Brain microvascular endothelial cell (primary cell): Measurements from ENCODE around the gene TBC1D24.
A peak's percentile ranks its signal among the peaks of the same experiment; 100 is the strongest.

Source experiments
- DNase-seq: peaks from one replicate; pipeline ENCODE4 v3.0.0-alpha.2; 2020
- H3K27ac ChIP-seq: fragments of 250-450 bp; sonication (Bioruptor Pico); 2 replicates; pipeline ENCODE4 v1.5.1; 2020; ENCODE audit warnings: mild to moderate bottlenecking, moderate library complexity
- H3K27me3 ChIP-seq: fragments of 250-450 bp; sonication (Bioruptor Pico); replicated peaks from 2 replicates; pipeline ENCODE4 v1.5.1; 2020; ENCODE audit warnings: mild to moderate bottlenecking
- H3K36me3 ChIP-seq: fragments of 250-450 bp; sonication (Bioruptor Pico); replicated peaks from 2 replicates; pipeline ENCODE4 v1.5.1; 2020; ENCODE audit warnings: mild to moderate bottlenecking
- H3K4me3 ChIP-seq: 2 replicates; pipeline ENCODE4 v1.5.1; 2011; ENCODE audit warnings: low read depth, mild to moderate bottlenecking, control low read depth, low read length, moderate library complexity
- in situ Hi-C: cut with HindIII; loops from 2 replicates; pipeline ENCODE4 v1.10.0; 2017; ENCODE audit warnings: low sequenced_read_pairs, low pct_ligation_motif_present
- TF ChIP-seq, protein P1 (sequence below): IDR thresholded peaks from 2 replicates; pipeline ENCODE4 v1.5.1; 2011; ENCODE audit warnings: low read depth, mild to moderate bottlenecking, moderate library complexity, low read length, control low read depth, inconsistent platforms; ENCODE audit errors: missing control alignments

Gene TBC1D24

DNA sequence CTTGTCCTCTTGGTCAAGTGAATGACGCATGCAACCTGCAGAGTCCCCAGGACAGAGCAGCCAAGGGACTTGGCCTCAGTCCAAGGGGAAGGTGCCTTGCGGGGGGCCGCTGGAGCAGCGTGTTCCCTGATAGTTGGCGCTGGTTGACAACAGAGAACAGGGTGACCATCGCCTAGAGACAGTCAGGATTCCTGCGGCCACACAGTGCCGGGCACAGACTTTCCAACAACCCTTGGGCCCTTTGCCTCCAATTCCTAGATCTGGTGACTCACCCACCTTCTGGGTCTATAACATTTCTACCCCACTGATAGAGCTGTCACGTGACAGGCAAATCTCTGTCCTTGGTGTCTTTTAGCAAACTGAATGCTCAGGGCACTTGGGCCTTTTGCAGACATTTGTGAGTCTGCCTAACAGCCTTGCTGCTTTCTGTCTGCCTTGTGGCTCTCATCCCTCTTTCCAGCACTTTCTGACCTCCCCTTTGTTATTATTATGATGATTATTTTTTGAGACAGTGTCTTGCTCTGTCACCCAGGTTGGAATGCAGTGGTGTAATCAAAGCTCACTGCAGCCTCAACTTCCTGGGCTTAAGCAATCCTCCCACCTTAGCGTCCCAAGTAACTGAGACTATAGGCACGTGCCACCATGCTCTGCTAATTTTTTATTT, 26.9 kb upstream of the TBC1D24 start:
- in situ Hi-C loops, result no loop called here
- H3K4me3 ChIP-seq, result no peak overlapping the region
- no peaks in the 10 kb centered on the region for H3K27me3 ChIP-seq
- peak; percentile 14 for DNase-seq
- no peak overlapping the region for H3K27ac ChIP-seq
- TF ChIP-seq, protein P1, sequence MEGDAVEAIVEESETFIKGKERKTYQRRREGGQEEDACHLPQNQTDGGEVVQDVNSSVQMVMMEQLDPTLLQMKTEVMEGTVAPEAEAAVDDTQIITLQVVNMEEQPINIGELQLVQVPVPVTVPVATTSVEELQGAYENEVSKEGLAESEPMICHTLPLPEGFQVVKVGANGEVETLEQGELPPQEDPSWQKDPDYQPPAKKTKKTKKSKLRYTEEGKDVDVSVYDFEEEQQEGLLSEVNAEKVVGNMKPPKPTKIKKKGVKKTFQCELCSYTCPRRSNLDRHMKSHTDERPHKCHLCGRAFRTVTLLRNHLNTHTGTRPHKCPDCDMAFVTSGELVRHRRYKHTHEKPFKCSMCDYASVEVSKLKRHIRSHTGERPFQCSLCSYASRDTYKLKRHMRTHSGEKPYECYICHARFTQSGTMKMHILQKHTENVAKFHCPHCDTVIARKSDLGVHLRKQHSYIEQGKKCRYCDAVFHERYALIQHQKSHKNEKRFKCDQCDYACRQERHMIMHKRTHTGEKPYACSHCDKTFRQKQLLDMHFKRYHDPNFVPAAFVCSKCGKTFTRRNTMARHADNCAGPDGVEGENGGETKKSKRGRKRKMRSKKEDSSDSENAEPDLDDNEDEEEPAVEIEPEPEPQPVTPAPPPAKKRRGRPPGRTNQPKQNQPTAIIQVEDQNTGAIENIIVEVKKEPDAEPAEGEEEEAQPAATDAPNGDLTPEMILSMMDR, result no peak
- H3K36me3 ChIP-seq, result peaks cover 26% of the 10 kb centered on the region

DNA sequence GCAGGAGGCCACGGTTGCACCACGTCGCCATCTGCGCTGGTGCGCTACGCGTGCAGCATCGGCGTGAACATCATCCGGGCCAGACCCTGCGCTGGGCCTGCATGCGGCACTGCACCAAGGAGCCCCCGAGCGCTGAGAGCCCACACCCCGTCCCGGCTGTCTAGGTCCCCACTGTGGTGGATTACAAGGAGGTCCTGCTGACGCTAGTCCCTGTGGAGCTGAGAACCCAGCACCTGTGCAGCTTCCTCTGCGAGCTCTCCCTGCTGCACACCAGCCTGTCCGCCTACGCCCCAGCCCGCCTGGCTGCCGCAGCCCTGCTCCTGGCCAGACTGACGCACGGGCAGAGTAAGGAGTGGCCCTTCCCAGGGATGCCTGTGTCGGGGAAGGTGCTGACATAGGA, 25.8 kb upstream of the TBC1D24 start:
- TF ChIP-seq, protein P1, result no peak
- Histone ChIP-seq H3K36me3 (peaks cover 27% of the 10 kb centered on the region), H3K27me3 (no peaks in the 10 kb centered on the region), H3K4me3 (no peak overlapping the region), H3K27ac (no peak overlapping the region)
- in situ Hi-C loops, result no loop called here
- DNase-seq, result no peak

DNA sequence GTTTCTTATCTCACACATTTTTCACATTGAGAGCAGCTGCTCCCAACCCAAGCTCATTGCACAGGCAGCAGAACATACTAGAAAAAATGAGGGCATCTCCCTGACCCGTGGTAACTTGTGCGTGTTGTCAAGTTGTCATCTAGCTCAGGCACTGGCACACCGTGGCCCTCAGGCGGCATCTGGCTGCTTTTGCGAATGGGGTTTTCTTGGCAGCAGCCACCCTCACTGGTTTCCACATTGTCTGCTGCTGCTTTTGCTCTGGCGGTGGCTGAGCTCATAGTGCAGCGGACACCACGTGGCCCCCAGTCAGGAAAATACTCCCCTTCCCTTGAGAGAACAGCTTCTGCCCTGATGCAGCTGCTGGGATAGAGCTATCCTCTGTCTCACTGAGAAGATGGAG, 24.4 kb upstream of the TBC1D24 start:
- no peak overlapping the region for H3K4me3 ChIP-seq
- in situ Hi-C loops, result no loop called here
- TF ChIP-seq, protein P1, result no peak
- no peak overlapping the region for H3K27ac ChIP-seq
- H3K27me3 ChIP-seq, result no peaks in the 10 kb centered on the region
- H3K36me3 ChIP-seq, result peaks cover 20% of the 10 kb centered on the region
- no peak for DNase-seq

DNA sequence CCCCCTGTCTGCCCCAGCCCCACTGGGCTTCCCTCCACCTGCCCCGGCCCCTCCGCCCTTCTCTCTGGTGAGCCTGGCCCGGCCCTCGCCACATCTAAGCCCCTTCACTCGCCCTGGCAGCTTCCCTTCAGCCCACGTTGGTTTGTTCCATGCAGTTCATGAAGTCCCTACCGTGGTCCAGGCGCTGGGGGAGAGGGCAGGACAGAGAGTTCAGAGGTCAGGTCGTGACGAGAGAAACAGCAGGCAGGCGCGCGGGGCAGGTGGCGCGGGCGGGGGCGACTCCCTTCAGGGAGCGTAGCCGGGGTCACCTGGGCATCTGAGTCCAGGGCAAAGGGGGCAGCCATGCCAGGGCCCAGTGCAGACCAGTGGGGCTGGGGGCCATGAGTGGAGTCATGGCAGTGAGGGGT, 23.9 kb upstream of the TBC1D24 start:
- H3K4me3 ChIP-seq, result no peak overlapping the region
- in situ Hi-C loops, result no loop called here
- no peak for DNase-seq
- peaks cover 17% of the 10 kb centered on the region for H3K36me3 ChIP-seq
- TF ChIP-seq, protein P1, result no peak
- no peaks in the 10 kb centered on the region for H3K27me3 ChIP-seq
- no peak overlapping the region for H3K27ac ChIP-seq

DNA sequence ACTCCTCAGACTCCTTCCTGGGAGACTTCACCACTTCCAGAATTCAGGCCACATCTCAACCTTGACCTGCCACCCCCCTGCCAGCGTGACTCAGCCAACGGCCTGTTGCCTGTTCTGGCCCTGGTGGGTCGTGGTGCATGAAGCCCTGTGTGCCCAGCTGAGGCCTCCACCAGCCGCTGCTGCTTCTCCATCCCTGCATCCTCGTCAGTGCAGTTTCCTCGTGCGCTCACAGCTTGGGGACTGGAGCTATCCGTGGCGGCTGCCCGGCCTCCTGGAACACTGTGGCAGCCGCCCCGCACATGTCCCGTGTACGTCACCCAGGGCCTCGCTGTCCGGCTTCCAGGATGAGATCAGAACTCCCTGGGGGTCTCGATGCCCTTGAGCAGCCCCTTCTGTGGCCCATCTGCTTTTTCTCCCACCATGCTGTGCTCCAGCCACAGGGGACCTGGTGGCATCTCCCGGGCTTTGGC, 23.0 kb upstream of the TBC1D24 start:
- Histone ChIP-seq H3K36me3 (peaks cover 23% of the 10 kb centered on the region), H3K4me3 (no peak overlapping the region), H3K27ac (no peak overlapping the region), H3K27me3 (no peaks in the 10 kb centered on the region)
- DNase-seq, result no peak
- TF ChIP-seq, protein P1, result no peak
- in situ Hi-C loops, result no loop called here

DNA sequence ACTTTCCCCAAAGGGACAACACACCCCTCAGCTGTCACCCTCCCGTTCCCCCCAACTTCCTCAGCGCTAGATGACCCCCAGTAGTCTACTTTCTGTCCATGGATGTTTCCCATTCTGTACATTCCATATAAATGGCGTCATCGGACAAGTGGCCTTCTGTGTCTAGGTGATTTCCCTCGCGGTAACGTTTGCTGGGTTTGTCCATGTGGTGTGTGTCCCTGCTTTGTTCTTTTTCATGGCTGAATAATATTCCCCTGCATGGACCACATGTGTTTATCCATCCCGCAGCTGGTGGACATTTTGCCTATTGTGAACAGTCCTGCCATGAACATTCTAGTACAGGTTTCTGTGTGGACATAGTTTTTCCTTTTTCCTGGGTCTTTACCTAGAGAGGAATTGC, 22.3 kb upstream of the TBC1D24 start:
- peaks cover 23% of the 10 kb centered on the region for H3K36me3 ChIP-seq
- no peak for DNase-seq
- no peak overlapping the region for H3K27ac ChIP-seq
- no peaks in the 10 kb centered on the region for H3K27me3 ChIP-seq
- TF ChIP-seq, protein P1, result no peak
- in situ Hi-C loops, result no loop called here
- H3K4me3 ChIP-seq, result no peak overlapping the region
